Measurements from ENCODE around the gene GALNT11.

GALNT11 gene

GRCh38 chr7:152136686-152137085 lies 111.2 kb downstream of the GALNT11 start:
- H3K27me3 ChIP-seq (ENCODE audit: control insufficient read depth, low read length): no peaks in the 10 kb centered on the region
- H3F3A ChIP-seq (ENCODE audit: control insufficient read depth, insufficient read depth): peaks cover 2% of the 10 kb centered on the region; the same call in 1 of the 2 replicates
- no peak overlapping the region for H3K4me3 ChIP-seq (ENCODE audit: low read length)
- H4K20me1 ChIP-seq (ENCODE audit: control insufficient read depth, insufficient read depth, low read depth, low read length): no peaks in the 10 kb centered on the region
- no peaks in the 10 kb centered on the region for H3K4me1 ChIP-seq (ENCODE audit: control insufficient read depth, low read length)
- no peak overlapping the region for H3K27ac ChIP-seq (ENCODE audit: low read depth, low read length)
- no peaks in the 10 kb centered on the region for H3K9me3 ChIP-seq (ENCODE audit: control insufficient read depth, insufficient read depth, low read length)
- no peaks in the 10 kb centered on the region for H3K9me2 ChIP-seq (replicated peaks; ENCODE audit: control insufficient read depth, low read length)
- H3K36me3 ChIP-seq (ENCODE audit: control insufficient read depth, low read length): peaks cover 79% of the 10 kb centered on the region
- TF ChIP-seq CTCF (IDR thresholded peaks at IDR 0.05; ENCODE audit: low read depth, low read length, poor library complexity, severe bottlenecking) (no peak), EZH2phosphoT487 (IDR thresholded peaks at IDR 0.05; ENCODE audit: borderline replicate concordance, low read length) (no peak)
- H3K4me2 ChIP-seq (ENCODE audit: low read length): no peak overlapping the region
- H3K79me2 ChIP-seq (ENCODE audit: control insufficient read depth, low read length): no peaks in the 10 kb centered on the region

GRCh38 chr7:152137476-152138025 lies 112.1 kb downstream of the GALNT11 start:
- TF ChIP-seq CTCF (IDR thresholded peaks at IDR 0.05; ENCODE audit: low read depth, low read length, poor library complexity, severe bottlenecking): no peak
- no peak for TF ChIP-seq EZH2phosphoT487 (IDR thresholded peaks at IDR 0.05; ENCODE audit: borderline replicate concordance, low read length)
- H4K20me1 ChIP-seq (ENCODE audit: control insufficient read depth, insufficient read depth, low read depth, low read length): no peaks in the 10 kb centered on the region
- no peak overlapping the region for H3K4me3 ChIP-seq (ENCODE audit: low read length)
- H3K9me2 ChIP-seq (replicated peaks; ENCODE audit: control insufficient read depth, low read length): no peaks in the 10 kb centered on the region
- H3K36me3 ChIP-seq (ENCODE audit: control insufficient read depth, low read length): peaks cover 81% of the 10 kb centered on the region
- H3K27me3 ChIP-seq (ENCODE audit: control insufficient read depth, low read length): no peaks in the 10 kb centered on the region
- no peaks in the 10 kb centered on the region for H3K79me2 ChIP-seq (ENCODE audit: control insufficient read depth, low read length)
- no peaks in the 10 kb centered on the region for H3K9me3 ChIP-seq (ENCODE audit: control insufficient read depth, insufficient read depth, low read length)
- no peak overlapping the region for H3K4me2 ChIP-seq (ENCODE audit: low read length)
- peaks cover 2% of the 10 kb centered on the region; the same call in 1 of the 2 replicates for H3F3A ChIP-seq (ENCODE audit: control insufficient read depth, insufficient read depth)
- no peaks in the 10 kb centered on the region for H3K4me1 ChIP-seq (ENCODE audit: control insufficient read depth, low read length)
- H3K27ac ChIP-seq (ENCODE audit: low read depth, low read length): no peak overlapping the region

GRCh38 chr7:152140067-152140466 lies 114.6 kb downstream of the GALNT11 start:
- no peaks in the 10 kb centered on the region for H3K9me3 ChIP-seq (ENCODE audit: control insufficient read depth, insufficient read depth, low read length)
- peaks cover 84% of the 10 kb centered on the region for H3K36me3 ChIP-seq (ENCODE audit: control insufficient read depth, low read length)
- TF ChIP-seq EZH2phosphoT487 (IDR thresholded peaks at IDR 0.05; ENCODE audit: borderline replicate concordance, low read length) (no peak), CTCF (IDR thresholded peaks at IDR 0.05; ENCODE audit: low read depth, low read length, poor library complexity, severe bottlenecking) (no peak)

More at GRCh38 chr7:152140067-152140466, 114.6 kb downstream of the GALNT11 start:
- H4K20me1 ChIP-seq (ENCODE audit: control insufficient read depth, insufficient read depth, low read depth, low read length): no peaks in the 10 kb centered on the region
- H3K9me2 ChIP-seq (replicated peaks; ENCODE audit: control insufficient read depth, low read length): no peaks in the 10 kb centered on the region
- no peaks in the 10 kb centered on the region for H3K79me2 ChIP-seq (ENCODE audit: control insufficient read depth, low read length)
- H3K4me3 ChIP-seq (ENCODE audit: low read length): no peak overlapping the region
- H3K27ac ChIP-seq (ENCODE audit: low read depth, low read length): no peak overlapping the region
- no peak overlapping the region for H3K4me2 ChIP-seq (ENCODE audit: low read length)
- peaks cover 13% of the 10 kb centered on the region for H3K4me1 ChIP-seq (ENCODE audit: control insufficient read depth, low read length)
- H3F3A ChIP-seq (ENCODE audit: control insufficient read depth, insufficient read depth): no peaks in the 10 kb centered on the region
- no peaks in the 10 kb centered on the region for H3K27me3 ChIP-seq (ENCODE audit: control insufficient read depth, low read length)

All from DOHH2 (cell line).